Breast epithelium (tissue), 3 donors: ENCODE data around the gene RHBDD3.

ENCODE experiments used
- POLR2A ChIP-seq: fragments of 450-650 bp; IDR thresholded peaks from one replicate; pipeline ENCODE4 v1.6.1; 2016; ENCODE audit warnings: antibody characterized with exemption, mild to moderate bottlenecking, moderate library complexity
- TF ChIP-seq, protein P1 (sequence below), 3 donors: fragments of 450-650 bp; IDR thresholded peaks; one replicate each; pipeline ENCODE4 v1.5.1; 2016 to 2017; ENCODE audit warnings: antibody characterized with exemption in 3 of 3, mild to moderate bottlenecking in 3 of 3, moderate library complexity in 3 of 3

DNA sequence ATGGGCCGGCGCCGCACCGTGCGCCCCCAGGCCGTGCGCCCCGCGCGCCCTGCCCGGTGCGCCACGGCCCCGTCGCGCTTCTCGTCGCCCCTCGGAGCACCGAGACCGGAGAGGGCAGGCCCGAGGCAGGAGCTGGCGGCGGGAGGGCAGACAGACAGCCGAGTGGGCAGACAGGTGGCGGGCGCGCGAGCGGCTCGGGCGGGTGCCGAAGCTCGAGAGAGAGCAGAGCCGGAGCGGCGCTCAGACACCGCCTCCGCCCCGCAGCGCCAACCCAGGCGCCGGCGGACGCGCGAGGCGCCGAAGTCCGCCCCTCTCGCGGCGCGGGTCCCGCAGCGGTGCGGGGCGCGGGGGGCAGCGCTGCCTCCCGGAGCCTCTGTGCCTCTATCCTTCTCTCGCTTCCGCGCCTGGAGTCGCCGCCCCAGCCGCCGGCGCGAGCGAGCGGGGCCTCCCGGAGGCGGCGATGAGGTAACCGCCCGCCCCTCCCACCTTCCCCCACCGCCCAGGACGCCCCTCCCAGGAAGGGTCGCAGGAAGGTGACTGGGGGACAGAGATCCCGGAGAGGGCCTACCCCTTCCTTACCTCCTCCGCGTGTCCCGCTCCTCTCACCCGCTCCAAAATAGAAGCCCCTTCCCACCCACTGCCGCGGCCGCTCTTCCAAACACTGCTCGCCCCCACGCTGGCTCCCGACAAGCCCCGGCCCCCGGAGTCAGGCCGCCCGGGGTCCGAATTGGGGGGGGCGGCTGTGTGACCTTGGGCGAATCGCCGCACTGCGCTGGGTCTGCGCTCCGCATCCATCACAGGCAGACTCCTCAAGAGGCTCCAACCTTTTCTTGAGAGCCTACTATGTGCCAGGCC lies 47.7 kb upstream of the RHBDD3 start, which contains the start of gene RASL10A:
- TF ChIP-seq, protein P1, sequence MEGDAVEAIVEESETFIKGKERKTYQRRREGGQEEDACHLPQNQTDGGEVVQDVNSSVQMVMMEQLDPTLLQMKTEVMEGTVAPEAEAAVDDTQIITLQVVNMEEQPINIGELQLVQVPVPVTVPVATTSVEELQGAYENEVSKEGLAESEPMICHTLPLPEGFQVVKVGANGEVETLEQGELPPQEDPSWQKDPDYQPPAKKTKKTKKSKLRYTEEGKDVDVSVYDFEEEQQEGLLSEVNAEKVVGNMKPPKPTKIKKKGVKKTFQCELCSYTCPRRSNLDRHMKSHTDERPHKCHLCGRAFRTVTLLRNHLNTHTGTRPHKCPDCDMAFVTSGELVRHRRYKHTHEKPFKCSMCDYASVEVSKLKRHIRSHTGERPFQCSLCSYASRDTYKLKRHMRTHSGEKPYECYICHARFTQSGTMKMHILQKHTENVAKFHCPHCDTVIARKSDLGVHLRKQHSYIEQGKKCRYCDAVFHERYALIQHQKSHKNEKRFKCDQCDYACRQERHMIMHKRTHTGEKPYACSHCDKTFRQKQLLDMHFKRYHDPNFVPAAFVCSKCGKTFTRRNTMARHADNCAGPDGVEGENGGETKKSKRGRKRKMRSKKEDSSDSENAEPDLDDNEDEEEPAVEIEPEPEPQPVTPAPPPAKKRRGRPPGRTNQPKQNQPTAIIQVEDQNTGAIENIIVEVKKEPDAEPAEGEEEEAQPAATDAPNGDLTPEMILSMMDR (IDR thresholded peaks at IDR 0.05) = no peak
- no peak for TF ChIP-seq POLR2A
